Testis (tissue), 3 donors: ENCODE measurements around the gene MAMLD1. TPM values are rescaled to one million over a fixed set of nuclear protein-coding genes. Genes with fewer than 3 reads are reported as not detected.

Source experiments
- DNase-seq: peaks from one replicate; pipeline ENCODE4 v3.0.0-alpha.2; 2019
- H3K27ac ChIP-seq, 2 donors: fragments of 200-600 bp; sonication (generic); one replicate each; pipeline ENCODE4 v1.5.1; 2019
- H3K27me3 ChIP-seq: fragments of 200-600 bp; sonication (generic); one replicate; pipeline ENCODE4 v1.5.1; 2019
- H3K36me3 ChIP-seq: fragments of 200-600 bp; sonication (generic); one replicate; pipeline ENCODE4 v1.5.1; 2017; ENCODE audit warnings: low read depth; ENCODE audit errors: missing control alignments
- H3K4me1 ChIP-seq: fragments of 200-600 bp; sonication (generic); one replicate; pipeline ENCODE4 v1.5.1; 2019
- H3K4me3 ChIP-seq, 2 donors: fragments of 200-600 bp; sonication (generic); one replicate each; pipeline ENCODE4 v1.5.1; 2017 to 2019
- H3K9me3 ChIP-seq: fragments of 200-600 bp; sonication (generic); one replicate; pipeline ENCODE4 v1.5.1; 2017
- POLR2A ChIP-seq: fragments of 450-650 bp; IDR thresholded peaks from one replicate; pipeline ENCODE4 v1.6.1; 2017; ENCODE audit warnings: antibody characterized with exemption, mild to moderate bottlenecking, moderate library complexity
- WGBS, 2 donors: methylation state at CpG; one replicate each; pipeline ENCODE4 v1.1.5; 2018; 5-methylcytosine and 5-hydroxymethylcytosine counted together
- intact Hi-C: fragments of 100-400 bp; cut with DNase I; formaldehyde crosslinking; loops from one replicate; pipeline ENCODE4 v1.15.1; 2023; ENCODE audit warnings: low total_unique reads
- polyA plus RNA-seq: library from polyadenylated mRNA; stranded (reverse); fragments of 350-450 nt; fragmentation: Illumina TruSeq; extraction: RNeasy Lipid Tissue Mini Kit (QIAGEN cat#74804); gene quantifications from one replicate; pipeline ENCODE4 v1.2.3, GENCODE V29; 2014; ENCODE audit warnings: low read depth, low replicate concordance; ENCODE audit not compliant: insufficient read depth
- total RNA-seq, 2 donors: library from RNA; depleted of rRNA; stranded (reverse); fragments of >200 nt; gene quantifications; one replicate each; pipeline ENCODE4 v1.2.3, GENCODE V29; 2016
- TF ChIP-seq, protein P1 (sequence below), 3 experiments: fragments of 450-650 bp in 2 of 3; fragments of 200-600 bp in 1 of 3; sonication (generic) in 1 of 3; IDR thresholded peaks; one replicate each; pipeline ENCODE4 v1.5.1; 2016 to 2019; ENCODE audit warnings: antibody characterized with exemption in 3 of 3, mild to moderate bottlenecking in 2 of 3, moderate library complexity in 1 of 3

MAMLD1 gene
- total and polyA plus RNA-seq, 3 donors from 2014 or later = 31.3 to 91.5 (median 70.6) TPM

DNA sequence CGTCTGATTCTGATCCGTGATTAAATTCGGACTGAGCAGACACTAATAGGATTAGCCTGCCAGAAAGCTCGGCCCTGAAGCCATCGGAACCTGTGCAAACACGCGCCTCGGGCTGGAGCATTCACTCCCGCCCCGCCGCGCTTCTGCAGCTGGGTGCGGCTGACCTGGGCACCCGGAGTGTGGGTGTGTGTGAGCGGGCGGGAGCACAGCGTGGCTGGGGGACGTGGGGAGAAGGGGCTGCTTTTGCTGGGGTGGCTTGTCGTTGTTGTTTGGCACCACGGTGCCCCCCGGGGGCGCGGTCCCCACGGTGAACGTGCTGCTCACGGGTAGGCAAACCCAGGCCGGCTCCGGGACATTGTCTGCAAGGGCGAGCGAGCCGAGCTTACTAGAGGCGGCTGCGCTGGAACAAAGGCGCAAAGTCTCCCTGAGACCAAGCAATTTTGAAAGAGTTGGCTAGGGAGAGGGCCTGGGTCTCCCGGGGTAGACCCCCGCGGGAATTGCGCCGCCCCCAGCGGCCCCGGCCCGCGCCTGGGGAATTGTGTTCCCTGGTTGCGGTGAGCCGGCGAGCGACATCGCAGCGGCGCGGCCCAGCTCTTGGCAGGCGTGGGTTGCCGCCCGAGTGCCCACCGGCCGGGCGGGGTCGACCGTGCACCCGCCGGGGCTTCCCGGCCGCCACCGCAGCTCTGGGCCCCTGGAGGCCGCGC is 1.4 kb downstream of the MAMLD1 start:
- H3K27me3 ChIP-seq = no peaks in the 10 kb centered on the region
- WGBS, 2 donors = 0 to 1% methylated on average over 6 to 17 of the region's 66 CpGs
- DNase-seq = no peak
- H3K27ac ChIP-seq = peak overlapping the region; percentile 87 to 88
- H3K4me3 ChIP-seq = peak overlapping the region; percentile 59 to 74
- H3K36me3 ChIP-seq = no peaks in the 10 kb centered on the region
- no peaks in the 10 kb centered on the region for H3K9me3 ChIP-seq
- TF ChIP-seq POLR2A = no peak
- TF ChIP-seq, protein P1, sequence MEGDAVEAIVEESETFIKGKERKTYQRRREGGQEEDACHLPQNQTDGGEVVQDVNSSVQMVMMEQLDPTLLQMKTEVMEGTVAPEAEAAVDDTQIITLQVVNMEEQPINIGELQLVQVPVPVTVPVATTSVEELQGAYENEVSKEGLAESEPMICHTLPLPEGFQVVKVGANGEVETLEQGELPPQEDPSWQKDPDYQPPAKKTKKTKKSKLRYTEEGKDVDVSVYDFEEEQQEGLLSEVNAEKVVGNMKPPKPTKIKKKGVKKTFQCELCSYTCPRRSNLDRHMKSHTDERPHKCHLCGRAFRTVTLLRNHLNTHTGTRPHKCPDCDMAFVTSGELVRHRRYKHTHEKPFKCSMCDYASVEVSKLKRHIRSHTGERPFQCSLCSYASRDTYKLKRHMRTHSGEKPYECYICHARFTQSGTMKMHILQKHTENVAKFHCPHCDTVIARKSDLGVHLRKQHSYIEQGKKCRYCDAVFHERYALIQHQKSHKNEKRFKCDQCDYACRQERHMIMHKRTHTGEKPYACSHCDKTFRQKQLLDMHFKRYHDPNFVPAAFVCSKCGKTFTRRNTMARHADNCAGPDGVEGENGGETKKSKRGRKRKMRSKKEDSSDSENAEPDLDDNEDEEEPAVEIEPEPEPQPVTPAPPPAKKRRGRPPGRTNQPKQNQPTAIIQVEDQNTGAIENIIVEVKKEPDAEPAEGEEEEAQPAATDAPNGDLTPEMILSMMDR (IDR thresholded peaks at IDR 0.05) = no peak
- intact Hi-C loops = loop anchor here (10.0 kb wide), 1 partner anchor 150 kb away; no protein-coding TSS in a partner anchor
- no peaks in the 10 kb centered on the region for H3K4me1 ChIP-seq

DNA sequence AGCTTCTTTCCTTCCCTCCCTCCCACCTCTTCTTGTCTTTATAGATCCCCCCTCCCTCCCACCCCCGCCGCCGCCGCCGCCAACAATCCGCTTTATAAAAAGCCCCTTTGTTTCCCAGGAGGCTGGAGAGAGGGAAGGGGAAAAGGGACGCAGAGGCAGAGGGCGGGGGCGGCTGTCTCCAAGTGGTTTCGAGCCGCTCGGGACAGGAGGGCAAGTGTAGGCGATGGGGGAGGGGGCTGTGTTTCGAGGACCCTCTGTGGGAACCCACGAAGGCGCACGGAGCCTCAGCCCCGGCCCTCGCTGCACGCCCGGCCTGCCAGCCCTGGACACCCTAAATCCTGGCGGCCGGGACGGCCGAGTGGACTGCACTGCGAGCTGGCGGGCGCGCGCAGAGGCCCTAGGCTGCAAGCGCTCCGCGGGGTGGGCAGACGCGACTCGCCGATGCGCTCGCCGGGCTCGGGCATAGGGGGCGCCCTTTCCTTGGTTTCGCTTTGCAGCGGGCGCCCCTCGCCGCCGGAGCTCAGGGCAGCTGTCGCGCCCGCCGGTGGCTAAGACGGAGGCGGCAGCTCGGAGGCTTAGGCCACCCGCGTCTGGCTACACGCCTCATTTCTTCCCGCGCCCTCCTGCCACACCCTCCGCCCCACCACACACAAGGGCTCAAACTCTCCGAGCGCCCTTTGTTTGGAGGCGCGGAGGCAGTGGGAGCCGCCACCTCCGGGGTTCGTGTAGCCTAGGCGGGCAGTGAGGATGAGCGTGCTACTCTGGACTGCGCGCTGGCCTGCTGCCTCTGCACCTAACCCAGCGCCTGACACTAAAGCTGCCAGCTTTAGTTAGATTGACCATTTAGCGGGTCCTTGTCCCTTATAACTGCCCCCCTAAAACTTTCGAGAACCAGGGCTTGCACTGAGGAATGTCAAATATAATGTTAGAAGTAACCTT is 2.2 kb downstream of the MAMLD1 start:
- Histone ChIP-seq H3K4me3 (peak overlapping the region; percentile 59 to 74), H3K4me1 (no peaks in the 10 kb centered on the region), H3K36me3 (no peaks in the 10 kb centered on the region), H3K27me3 (no peaks in the 10 kb centered on the region), H3K9me3 (no peaks in the 10 kb centered on the region), H3K27ac (peak overlapping the region; percentile 87 to 88)
- DNase-seq = peak; percentile 71
- 0 to 1% methylated on average over 3 to 21 of the region's 75 CpGs for WGBS, 2 donors
- intact Hi-C loops = loop anchor here (10.0 kb wide), 1 partner anchor 149 kb away; no protein-coding TSS in a partner anchor
- TF ChIP-seq POLR2A = no peak
- TF ChIP-seq, protein P1 (IDR thresholded peaks at IDR 0.05) = peak; percentile 44 to 52 (median 48)

DNA sequence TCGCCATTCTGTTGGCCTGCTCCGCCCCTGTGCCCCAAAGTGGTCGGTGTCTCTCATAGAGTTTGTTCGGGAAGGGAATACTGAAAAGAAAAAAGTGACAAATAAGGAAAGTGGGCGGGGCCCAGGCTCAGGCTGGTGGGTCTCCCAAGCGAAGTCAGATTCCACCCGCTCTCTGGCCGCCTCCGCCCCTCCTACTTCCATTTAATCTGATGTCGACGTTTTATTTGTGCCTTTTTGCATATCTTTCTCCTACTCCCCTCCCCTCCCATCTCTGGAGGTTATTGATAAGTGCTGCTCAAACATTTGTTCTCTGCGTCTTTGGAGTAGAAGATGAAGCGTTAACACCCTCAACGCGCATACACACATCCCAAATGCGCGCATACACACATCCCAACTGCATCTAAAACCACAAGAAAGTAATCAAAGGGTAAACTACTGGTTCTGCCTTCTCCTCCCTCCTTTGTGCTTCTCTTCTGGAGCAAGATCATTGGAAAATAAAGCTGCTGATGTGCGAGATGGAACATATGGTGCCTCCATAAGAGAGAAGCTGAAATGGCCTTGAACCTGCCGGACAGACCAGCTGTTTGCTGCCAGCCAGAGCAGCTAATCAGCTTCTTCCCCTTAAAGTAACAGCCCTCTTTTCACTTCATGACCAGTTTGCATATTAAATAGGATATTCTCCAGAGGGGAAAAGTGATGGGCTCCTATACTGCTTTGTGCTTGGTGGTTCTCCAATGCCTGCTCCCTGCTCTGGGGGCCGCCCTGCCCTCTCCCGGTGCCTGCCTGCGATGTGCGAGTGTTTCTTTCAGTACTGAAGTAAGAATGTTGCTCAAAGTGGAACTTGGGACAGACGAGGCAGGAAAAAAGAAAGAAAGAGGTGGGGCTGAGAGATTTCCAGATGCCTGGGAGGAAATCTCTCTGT is 3.1 kb downstream of the MAMLD1 start:
- peak overlapping the region; percentile 59 to 74 for H3K4me3 ChIP-seq
- peak; percentile 85 for DNase-seq
- H3K27ac ChIP-seq = peak overlapping the region; percentile 87 to 88
- H3K4me1 ChIP-seq = no peaks in the 10 kb centered on the region
- 0 to 1% methylated on average over 23 to 24 of the region's 24 CpGs for whole genome bisulfite sequencing, 2 donors
- TF ChIP-seq, protein P1 (IDR thresholded peaks at IDR 0.05) = no peak
- TF ChIP-seq POLR2A = no peak
- H3K36me3 ChIP-seq = no peaks in the 10 kb centered on the region
- intact Hi-C loops = loop anchor here (10.0 kb wide), 1 partner anchor 149 kb away; no protein-coding TSS in a partner anchor
- no peaks in the 10 kb centered on the region for H3K27me3 ChIP-seq
- H3K9me3 ChIP-seq = no peaks in the 10 kb centered on the region

DNA sequence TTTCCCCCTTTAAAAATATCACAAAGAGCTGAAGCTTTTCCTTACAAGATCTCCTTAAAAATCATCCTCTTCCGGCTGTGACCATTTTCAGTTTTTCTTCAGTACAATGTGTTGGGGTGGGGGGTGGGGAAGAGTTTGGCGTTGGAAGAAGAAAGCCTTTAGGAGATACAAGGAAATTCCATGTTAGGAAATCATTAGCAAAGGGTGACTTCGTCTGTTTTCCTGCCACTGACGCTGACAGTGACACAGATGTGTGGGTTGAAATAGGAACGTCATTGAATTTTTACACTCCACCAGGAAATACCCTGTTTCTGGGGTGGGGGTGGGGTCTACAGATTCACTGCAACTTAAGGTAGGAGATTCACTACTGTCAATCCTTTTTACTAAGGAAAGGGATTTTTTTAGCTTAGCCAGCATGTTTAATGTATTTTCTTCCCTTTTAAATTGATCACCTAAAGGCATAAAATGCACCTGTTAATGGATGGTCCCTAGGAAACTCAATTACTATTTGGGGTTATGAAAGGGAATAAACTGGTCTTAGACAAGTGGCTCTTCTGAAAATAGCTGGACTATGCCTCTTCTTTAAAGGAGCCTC is 3.9 kb downstream of the MAMLD1 start:
- peak overlapping the region in 1 of 2 donors; percentile 74 for H3K4me3 ChIP-seq
- peaks cover under 1% of the 10 kb centered on the region for H3K4me1 ChIP-seq
- H3K36me3 ChIP-seq = no peaks in the 10 kb centered on the region
- intact Hi-C loops = loop anchor here (10.0 kb wide), 1 partner anchor 148 kb away; no protein-coding TSS in a partner anchor
- H3K27me3 ChIP-seq = no peaks in the 10 kb centered on the region
- TF ChIP-seq, protein P1 (IDR thresholded peaks at IDR 0.05) = no peak
- TF ChIP-seq POLR2A = no peak
- peak overlapping the region; percentile 87 to 88 for H3K27ac ChIP-seq
- no peak for DNase-seq
- no peaks in the 10 kb centered on the region for H3K9me3 ChIP-seq
- 0 to 1% methylated on average over 5 of the region's 5 CpGs for WGBS, 2 donors
